ENCODE data around the gene ZMYM4. TPM values are rescaled to one million over a fixed set of nuclear protein-coding genes. Genes with fewer than 3 reads are reported as not detected.

ZMYM4 gene
- total and polyA plus RNA-seq, 2 experiments from 2014 or later = 34.9 to 37.7 TPM

DNA sequence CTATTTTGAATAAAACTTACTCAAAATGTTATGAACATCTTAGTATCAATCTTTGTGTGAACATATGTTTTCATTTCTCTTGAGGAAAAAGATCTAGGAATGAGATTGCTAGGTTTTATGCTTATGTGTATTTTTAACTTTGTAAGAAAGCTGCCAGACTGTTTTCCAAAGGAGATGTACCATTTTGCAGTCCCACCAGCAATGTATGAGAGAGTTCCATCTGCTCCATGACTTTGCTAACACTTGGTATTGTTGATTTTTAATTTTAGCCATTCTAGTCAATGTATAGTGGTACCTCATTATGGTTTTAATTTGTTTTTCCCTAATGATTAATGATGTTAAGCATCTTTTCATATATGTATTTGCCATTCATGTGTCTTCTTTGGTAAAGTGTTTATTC lies 132.5 kb downstream of the ZMYM4 start:
- peaks cover 5% of the 10 kb centered on the region; the same call in 1 of the 2 replicates for H3F3A ChIP-seq (ENCODE audit: insufficient read depth)
- no peaks in the 10 kb centered on the region for H3K4me1 ChIP-seq (ENCODE audit: insufficient read depth)
- no peak overlapping the region for H2AFZ ChIP-seq
- in situ Hi-C loops (cut with MboI) = no loop called here
- H4K20me1 ChIP-seq (ENCODE audit: insufficient read depth) = no peaks in the 10 kb centered on the region
- no peak overlapping the region for H3K4me2 ChIP-seq (ENCODE audit: unreplicated experiment)
- no peak for DNase-seq
- no peaks in the 10 kb centered on the region for H3K79me2 ChIP-seq (ENCODE audit: insufficient read depth)
- no peaks in the 10 kb centered on the region for H3K9me3 ChIP-seq (ENCODE audit: low read depth)
- no peaks in the 10 kb centered on the region for H3K27me3 ChIP-seq (replicated peaks; ENCODE audit: insufficient read depth)
- H3K36me3 ChIP-seq (ENCODE audit: low read depth) = peaks cover 58% of the 10 kb centered on the region
- TF ChIP-seq EZH2 (IDR thresholded peaks at IDR 0.05; ENCODE audit: insufficient read depth, poor library complexity, severe bottlenecking) (no peak), EZH2phosphoT487 (IDR thresholded peaks at IDR 0.05; ENCODE audit: insufficient read depth, low read depth) (no peak)
- no peak overlapping the region for H3K4me3 ChIP-seq
- H3K27ac ChIP-seq = no peak overlapping the region
- no peaks in the 10 kb centered on the region for H3K9me2 ChIP-seq (ENCODE audit: insufficient read depth)
- H3K9ac ChIP-seq = no peak overlapping the region

DNA sequence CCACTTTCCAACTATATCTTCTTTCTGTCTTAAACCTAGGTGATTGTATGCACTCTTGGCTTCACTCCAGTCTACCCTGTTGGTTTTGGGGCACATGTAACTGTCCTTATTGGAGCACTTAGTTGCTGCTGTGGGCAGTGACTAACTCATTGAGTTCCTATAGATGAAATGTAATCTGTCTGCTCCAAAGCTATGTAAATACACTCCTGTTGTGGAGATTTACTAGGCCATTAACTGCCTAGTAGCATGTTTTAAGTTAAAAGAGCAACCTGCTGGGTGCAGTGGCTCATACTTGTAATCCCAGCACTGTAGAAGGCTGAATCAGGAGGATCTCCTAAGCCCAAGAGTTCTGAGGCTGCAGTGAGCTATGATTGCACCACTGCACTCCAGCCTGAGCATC lies 137.6 kb downstream of the ZMYM4 start:
- H3K27ac ChIP-seq = no peak overlapping the region
- DNase-seq = no peak
- no peaks in the 10 kb centered on the region for H3K27me3 ChIP-seq (replicated peaks; ENCODE audit: insufficient read depth)
- TF ChIP-seq EZH2phosphoT487 (IDR thresholded peaks at IDR 0.05; ENCODE audit: insufficient read depth, low read depth) (no peak), EZH2 (IDR thresholded peaks at IDR 0.05; ENCODE audit: insufficient read depth, poor library complexity, severe bottlenecking) (no peak)
- in situ Hi-C loops (cut with MboI) = no loop called here
- no peak overlapping the region for H3K4me2 ChIP-seq (ENCODE audit: unreplicated experiment)
- H3K36me3 ChIP-seq (ENCODE audit: low read depth) = peaks cover 39% of the 10 kb centered on the region
- H3K9me3 ChIP-seq (ENCODE audit: low read depth) = no peaks in the 10 kb centered on the region
- H3K9ac ChIP-seq = no peak overlapping the region
- H3K9me2 ChIP-seq (ENCODE audit: insufficient read depth) = no peaks in the 10 kb centered on the region
- H3F3A ChIP-seq (ENCODE audit: insufficient read depth) = no peaks in the 10 kb centered on the region
- H3K4me1 ChIP-seq (ENCODE audit: insufficient read depth) = no peaks in the 10 kb centered on the region
- no peaks in the 10 kb centered on the region for H3K79me2 ChIP-seq (ENCODE audit: insufficient read depth)
- H4K20me1 ChIP-seq (ENCODE audit: insufficient read depth) = no peaks in the 10 kb centered on the region
- H3K4me3 ChIP-seq = no peak overlapping the region
- no peak overlapping the region for H2AFZ ChIP-seq

DNA sequence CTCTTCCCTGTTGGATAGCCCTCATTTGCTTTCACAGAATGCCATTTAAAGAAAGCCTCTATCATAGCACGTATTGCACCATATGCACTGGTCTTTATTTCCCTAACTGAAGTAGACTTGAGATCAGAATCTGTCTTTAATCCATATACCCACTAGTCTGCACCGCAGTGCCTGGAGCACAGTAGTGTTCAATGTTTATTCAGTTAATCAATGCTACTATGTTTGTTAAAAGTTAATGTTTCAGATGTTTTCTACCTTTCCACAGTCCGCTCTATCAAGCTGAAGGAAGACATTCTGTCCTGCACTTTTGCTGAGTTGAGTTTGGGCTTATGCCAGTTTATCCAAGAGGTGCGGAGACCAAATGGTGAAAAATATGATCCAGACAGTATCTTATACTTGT lies 139.2 kb downstream of the ZMYM4 start:
- 97 to 98% methylated on average over 4 of the region's 4 CpGs for WGBS, 2 experiments (ENCODE audit: low coverage in 1 of 2, low lambda C conversion rate in 2 of 2, missing lambda C conversion rate in 2 of 2)
- no peak overlapping the region for H3K9ac ChIP-seq
- no peaks in the 10 kb centered on the region for H3K9me2 ChIP-seq (ENCODE audit: insufficient read depth)
- H3K27ac ChIP-seq = no peak overlapping the region
- no peaks in the 10 kb centered on the region for H3K4me1 ChIP-seq (ENCODE audit: insufficient read depth)
- peaks cover 32% of the 10 kb centered on the region for H3K36me3 ChIP-seq (ENCODE audit: low read depth)
- H3F3A ChIP-seq (ENCODE audit: insufficient read depth) = no peaks in the 10 kb centered on the region
- H2AFZ ChIP-seq = no peak overlapping the region
- no peaks in the 10 kb centered on the region for H3K27me3 ChIP-seq (replicated peaks; ENCODE audit: insufficient read depth)
- no peak overlapping the region for H3K4me2 ChIP-seq (ENCODE audit: unreplicated experiment)
- no peak for DNase-seq
- no peaks in the 10 kb centered on the region for H3K9me3 ChIP-seq (ENCODE audit: low read depth)
- no peak overlapping the region for H3K4me3 ChIP-seq
- in situ Hi-C loops (cut with MboI) = no loop called here
- TF ChIP-seq EZH2phosphoT487 (IDR thresholded peaks at IDR 0.05; ENCODE audit: insufficient read depth, low read depth) (no peak), EZH2 (IDR thresholded peaks at IDR 0.05; ENCODE audit: insufficient read depth, poor library complexity, severe bottlenecking) (no peak)
- no peaks in the 10 kb centered on the region for H4K20me1 ChIP-seq (ENCODE audit: insufficient read depth)
- no peaks in the 10 kb centered on the region for H3K79me2 ChIP-seq (ENCODE audit: insufficient read depth)

DNA sequence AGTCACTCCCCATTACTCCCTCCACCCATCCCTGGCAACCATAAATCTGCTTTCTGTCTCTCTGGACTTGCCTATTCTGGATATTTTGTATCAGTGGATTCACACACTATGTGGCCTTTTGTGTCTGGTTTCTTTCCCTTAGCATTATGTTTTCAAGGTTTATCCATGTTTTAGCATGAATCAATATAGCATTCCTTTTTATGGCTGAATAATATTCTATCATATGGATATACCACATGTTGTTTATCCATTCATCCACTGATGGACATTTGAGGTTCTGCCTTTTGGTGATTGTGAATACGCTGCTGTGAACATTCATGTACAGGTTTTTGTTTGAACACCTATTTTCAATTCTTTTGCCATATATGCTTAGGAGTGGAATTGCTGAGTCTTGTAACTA lies 140.4 kb downstream of the ZMYM4 start:
- Histone ChIP-seq H3K9me2 (ENCODE audit: insufficient read depth) (no peaks in the 10 kb centered on the region), H3K4me2 (ENCODE audit: unreplicated experiment) (no peak overlapping the region), H3K36me3 (ENCODE audit: low read depth) (peaks cover 34% of the 10 kb centered on the region), H3K27me3 (replicated peaks; ENCODE audit: insufficient read depth) (no peaks in the 10 kb centered on the region), H3K4me3 (no peak overlapping the region), H3K4me1 (ENCODE audit: insufficient read depth) (no peaks in the 10 kb centered on the region), H3K27ac (no peak overlapping the region), H4K20me1 (ENCODE audit: insufficient read depth) (no peaks in the 10 kb centered on the region), H2AFZ (no peak overlapping the region), H3K9me3 (ENCODE audit: low read depth) (no peaks in the 10 kb centered on the region), H3F3A (ENCODE audit: insufficient read depth) (no peaks in the 10 kb centered on the region), H3K79me2 (ENCODE audit: insufficient read depth) (no peaks in the 10 kb centered on the region), H3K9ac (no peak overlapping the region)
- 91 to 100% methylated on average over 1 of the region's 1 CpG for WGBS, 2 experiments (ENCODE audit: low coverage in 1 of 2, low lambda C conversion rate in 2 of 2, missing lambda C conversion rate in 2 of 2)
- in situ Hi-C loops (cut with MboI) = no loop called here
- TF ChIP-seq EZH2 (IDR thresholded peaks at IDR 0.05; ENCODE audit: insufficient read depth, poor library complexity, severe bottlenecking) (no peak), EZH2phosphoT487 (IDR thresholded peaks at IDR 0.05; ENCODE audit: insufficient read depth, low read depth) (no peak)
- no peak for DNase-seq

DNA sequence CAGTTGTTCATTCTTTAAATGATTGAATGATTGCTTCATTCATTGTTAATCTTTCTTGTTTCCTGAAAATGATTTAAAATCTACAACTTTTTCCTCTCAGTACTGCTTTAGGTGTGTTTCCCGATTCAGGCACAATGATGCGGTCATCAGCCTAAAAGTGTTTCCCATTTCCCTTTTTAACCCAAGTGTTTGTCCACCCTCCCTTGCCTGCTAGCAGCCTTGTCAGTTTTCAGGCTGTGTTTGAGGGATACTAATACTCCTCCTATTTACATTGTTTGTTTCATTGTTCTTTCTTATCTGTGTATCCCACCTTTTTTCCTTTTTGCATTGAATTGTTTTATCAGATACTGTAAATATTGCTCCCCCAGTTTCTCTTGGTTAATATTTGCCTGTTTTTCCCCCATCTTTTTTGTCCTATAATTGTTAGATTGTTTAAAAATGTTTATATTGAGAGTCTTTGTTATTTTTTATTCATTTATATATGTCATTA lies 157.6 kb downstream of the ZMYM4 start:
- Histone ChIP-seq H3K9me2 (ENCODE audit: insufficient read depth) (no peaks in the 10 kb centered on the region), H3K4me3 (no peak overlapping the region)
- 98 to 100% methylated on average over 2 of the region's 2 CpGs for WGBS, 2 experiments (ENCODE audit: low coverage in 1 of 2, low lambda C conversion rate in 2 of 2, missing lambda C conversion rate in 2 of 2)

More for the DNA sequence above, 157.6 kb downstream of the ZMYM4 start:
- H3K36me3 ChIP-seq (ENCODE audit: low read depth) = peaks cover 16% of the 10 kb centered on the region
- H3K9ac ChIP-seq = no peak overlapping the region
- no peak for DNase-seq
- in situ Hi-C loops (cut with MboI) = no loop called here
- H4K20me1 ChIP-seq (ENCODE audit: insufficient read depth) = no peaks in the 10 kb centered on the region
- H3K9me3 ChIP-seq (ENCODE audit: low read depth) = no peaks in the 10 kb centered on the region
- no peaks in the 10 kb centered on the region for H3F3A ChIP-seq (ENCODE audit: insufficient read depth)
- TF ChIP-seq EZH2 (IDR thresholded peaks at IDR 0.05; ENCODE audit: insufficient read depth, poor library complexity, severe bottlenecking) (no peak), EZH2phosphoT487 (IDR thresholded peaks at IDR 0.05; ENCODE audit: insufficient read depth, low read depth) (no peak)
- H3K4me1 ChIP-seq (ENCODE audit: insufficient read depth) = no peaks in the 10 kb centered on the region
- no peak overlapping the region for H2AFZ ChIP-seq
- no peak overlapping the region for H3K27ac ChIP-seq
- no peaks in the 10 kb centered on the region for H3K79me2 ChIP-seq (ENCODE audit: insufficient read depth)
- H3K4me2 ChIP-seq (ENCODE audit: unreplicated experiment) = no peak overlapping the region
- no peaks in the 10 kb centered on the region for H3K27me3 ChIP-seq (replicated peaks; ENCODE audit: insufficient read depth)

Measured in GM23248 (cell line).